Measurements from ENCODE around the gene HLCS. TPM values are rescaled to one million over a fixed set of nuclear protein-coding genes. Genes with fewer than 3 reads are reported as not detected.
A peak's percentile ranks its signal among the peaks of the same experiment; 100 is the strongest.
"Not testable (repeated sequence)": the region's sequence is repeated elsewhere in the genome, so short reads cannot be mapped to it uniquely, and the experiment has no call there.

Gene HLCS
- total RNA-seq, 1 donor from 2014 or later, result 25.0 TPM

DNA sequence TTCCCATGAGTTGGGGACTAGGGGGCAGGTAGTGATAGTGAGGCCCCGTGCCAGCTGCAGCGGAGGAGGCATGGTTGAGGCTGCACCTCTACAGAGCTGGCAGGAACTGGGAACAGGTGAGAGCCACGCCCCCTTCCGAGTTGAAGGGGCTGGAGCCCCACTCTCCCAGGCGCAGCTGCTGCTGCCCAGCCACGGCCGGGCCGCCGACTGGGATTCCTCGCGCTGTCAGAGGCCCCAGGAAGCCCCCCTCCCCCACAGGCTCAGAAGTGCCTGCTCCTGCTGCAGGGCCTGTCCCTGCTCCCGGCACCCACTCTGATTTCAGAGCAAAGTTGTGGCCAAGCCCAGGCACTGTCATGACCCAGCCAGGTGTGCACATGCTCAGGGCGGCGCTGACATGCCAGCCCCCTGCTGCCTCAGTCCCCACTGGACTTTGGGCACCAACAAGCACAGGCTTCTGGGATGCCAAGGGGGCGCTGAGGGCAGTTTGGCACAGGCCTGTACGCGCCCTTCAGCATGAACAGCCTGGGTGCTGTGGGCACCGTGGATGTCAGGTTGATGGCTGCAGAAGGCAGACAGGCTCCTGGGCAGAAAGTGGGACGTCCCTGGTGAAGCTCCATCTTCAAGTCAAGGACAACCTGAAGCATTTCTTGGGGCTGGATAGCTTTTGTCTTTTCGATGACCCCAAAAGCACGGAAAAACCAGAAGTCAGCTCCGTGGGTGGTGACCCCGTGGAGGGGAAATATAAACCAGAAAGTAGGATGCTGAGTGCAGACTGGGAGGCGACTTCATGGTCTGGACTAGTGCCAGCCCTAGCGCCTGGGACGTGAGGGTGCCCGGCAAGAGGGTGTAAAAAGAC lies 146.1 kb downstream of the HLCS start:
- peaks cover 6% of the 10 kb centered on the region for H3K36me3 Mint-ChIP-seq
- peaks cover 15% of the 10 kb centered on the region for H3K4me1 Mint-ChIP-seq
- H3K4me3 Mint-ChIP-seq, result no peak overlapping the region
- H3K9me3 Mint-ChIP-seq, result peaks cover 4% of the 10 kb centered on the region
- H3K27me3 Mint-ChIP-seq (ENCODE audit: insufficient read depth, low read depth), result no peaks in the 10 kb centered on the region
- Histone ChIP-seq H4K20me1 (ENCODE audit: low read depth) (no peaks in the 10 kb centered on the region), H2AFZ (replicated peaks) (no peak overlapping the region), H3F3A (ENCODE audit: low read depth) (peaks cover 39% of the 10 kb centered on the region), H3K9me3 (ENCODE audit: low read depth) (no peaks in the 10 kb centered on the region), H3K36me3 (no peaks in the 10 kb centered on the region), H3K79me2 (ENCODE audit: low read depth) (no peaks in the 10 kb centered on the region), H3K4me2 (peak overlapping the region; percentile 67), H3K27me3 (no peaks in the 10 kb centered on the region), H3K9ac (no peak overlapping the region), H3K27ac (no peak overlapping the region), H3K4me3 (no peak overlapping the region), H3K4me1 (peaks cover 55% of the 10 kb centered on the region)
- peak; percentile 76 for DNase-seq (ENCODE audit: low spot score)
- peak overlapping the region; percentile 55 for H3K27ac Mint-ChIP-seq
- no peak for TF ChIP-seq EZH2 (IDR thresholded peaks at IDR 0.05)
- TF ChIP-seq EZH2phosphoT487 (IDR thresholded peaks at IDR 0.05), result no peak
- TF ChIP-seq, protein P1, sequence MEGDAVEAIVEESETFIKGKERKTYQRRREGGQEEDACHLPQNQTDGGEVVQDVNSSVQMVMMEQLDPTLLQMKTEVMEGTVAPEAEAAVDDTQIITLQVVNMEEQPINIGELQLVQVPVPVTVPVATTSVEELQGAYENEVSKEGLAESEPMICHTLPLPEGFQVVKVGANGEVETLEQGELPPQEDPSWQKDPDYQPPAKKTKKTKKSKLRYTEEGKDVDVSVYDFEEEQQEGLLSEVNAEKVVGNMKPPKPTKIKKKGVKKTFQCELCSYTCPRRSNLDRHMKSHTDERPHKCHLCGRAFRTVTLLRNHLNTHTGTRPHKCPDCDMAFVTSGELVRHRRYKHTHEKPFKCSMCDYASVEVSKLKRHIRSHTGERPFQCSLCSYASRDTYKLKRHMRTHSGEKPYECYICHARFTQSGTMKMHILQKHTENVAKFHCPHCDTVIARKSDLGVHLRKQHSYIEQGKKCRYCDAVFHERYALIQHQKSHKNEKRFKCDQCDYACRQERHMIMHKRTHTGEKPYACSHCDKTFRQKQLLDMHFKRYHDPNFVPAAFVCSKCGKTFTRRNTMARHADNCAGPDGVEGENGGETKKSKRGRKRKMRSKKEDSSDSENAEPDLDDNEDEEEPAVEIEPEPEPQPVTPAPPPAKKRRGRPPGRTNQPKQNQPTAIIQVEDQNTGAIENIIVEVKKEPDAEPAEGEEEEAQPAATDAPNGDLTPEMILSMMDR (IDR thresholded peaks at IDR 0.05), result no peak

DNA sequence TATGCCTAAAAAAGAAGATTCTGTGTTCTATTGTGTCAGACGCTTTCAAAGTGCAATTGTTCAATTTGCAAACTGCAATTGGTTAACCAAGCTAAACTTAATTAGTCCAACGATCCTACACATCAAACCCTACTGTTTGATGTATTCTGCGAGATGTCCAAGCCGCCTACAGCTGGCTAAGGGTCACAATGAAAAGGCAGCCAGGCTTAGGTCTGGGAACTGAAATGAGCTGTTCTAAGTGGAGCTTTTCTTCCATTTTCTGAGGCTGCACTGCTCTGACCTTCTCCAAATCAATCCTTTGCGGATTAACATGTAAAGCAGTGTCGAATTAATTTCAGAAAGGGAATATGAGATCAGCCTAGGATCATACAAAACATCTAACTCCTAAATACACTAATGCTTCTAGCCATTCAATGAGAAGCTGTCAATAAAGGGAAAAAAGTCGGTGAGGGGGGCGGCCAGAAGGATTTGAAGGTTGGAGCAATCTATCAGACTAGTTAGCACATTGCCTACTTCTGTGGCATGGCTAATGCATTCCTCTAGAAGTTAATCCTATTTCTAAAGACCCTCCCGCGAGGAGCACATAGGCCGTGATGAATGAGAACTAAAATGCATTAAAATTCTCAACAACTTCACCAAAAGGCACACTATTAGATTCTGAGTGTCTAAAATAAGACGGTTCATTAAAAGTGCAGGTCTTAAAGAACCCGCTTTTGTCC lies 148.6 kb downstream of the HLCS start:
- Histone ChIP-seq H3K27ac (peak overlapping the region; percentile 85), H3K4me1 (peaks cover 60% of the 10 kb centered on the region), H3K4me3 (peak overlapping the region; percentile 8), H3K9ac (no peak overlapping the region), H3K36me3 (no peaks in the 10 kb centered on the region), H3K79me2 (ENCODE audit: low read depth) (no peaks in the 10 kb centered on the region), H3K9me3 (ENCODE audit: low read depth) (no peaks in the 10 kb centered on the region), H3F3A (ENCODE audit: low read depth) (peaks cover 39% of the 10 kb centered on the region), H3K4me2 (peak overlapping the region; percentile 67), H3K27me3 (no peaks in the 10 kb centered on the region), H4K20me1 (ENCODE audit: low read depth) (no peaks in the 10 kb centered on the region), H2AFZ (replicated peaks) (no peak overlapping the region)
- DNase-seq (ENCODE audit: low spot score), result peak; percentile 68
- no peak for TF ChIP-seq EZH2phosphoT487 (IDR thresholded peaks at IDR 0.05)
- no peak for TF ChIP-seq EZH2 (IDR thresholded peaks at IDR 0.05)
- TF ChIP-seq, protein P1 (IDR thresholded peaks at IDR 0.05), result no peak
- no peaks in the 10 kb centered on the region for H3K36me3 Mint-ChIP-seq
- H3K9me3 Mint-ChIP-seq, result no peaks in the 10 kb centered on the region
- no peak overlapping the region for H3K4me3 Mint-ChIP-seq
- no peak overlapping the region for H3K27ac Mint-ChIP-seq
- H3K27me3 Mint-ChIP-seq (ENCODE audit: insufficient read depth, low read depth), result peaks cover 3% of the 10 kb centered on the region
- peaks cover 22% of the 10 kb centered on the region for H3K4me1 Mint-ChIP-seq

DNA sequence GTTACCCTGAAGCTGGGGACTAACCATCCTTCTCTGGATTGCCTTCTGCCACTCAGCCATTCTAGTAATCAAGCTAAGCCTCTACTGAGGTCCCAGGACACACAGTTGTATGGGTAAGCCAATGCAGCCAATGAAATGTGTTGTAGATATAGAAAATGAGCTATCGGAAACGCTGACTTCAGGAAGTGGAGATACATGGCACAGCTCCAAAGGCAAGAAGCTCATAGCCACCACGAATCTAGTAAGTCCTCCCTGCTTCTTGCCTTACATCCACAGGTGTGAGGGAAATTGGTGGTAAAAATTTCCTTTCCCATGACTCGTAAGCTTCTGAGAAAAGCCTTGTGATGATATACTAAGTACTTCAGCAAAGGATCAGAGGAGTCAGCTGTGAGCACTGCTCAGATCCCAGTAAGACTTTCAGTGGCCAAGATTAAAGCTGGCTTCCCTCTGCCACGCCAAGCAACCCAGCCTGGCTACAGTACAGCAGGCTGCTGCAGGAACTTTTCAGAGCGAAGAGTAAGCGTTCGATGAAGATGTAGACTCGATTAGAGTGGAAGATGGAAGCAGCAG lies 149.8 kb downstream of the HLCS start:
- Histone ChIP-seq H3K36me3 (no peaks in the 10 kb centered on the region), H3K27ac (peak overlapping the region; percentile 85), H3K79me2 (ENCODE audit: low read depth) (no peaks in the 10 kb centered on the region), H3K9ac (no peak overlapping the region), H3K27me3 (no peaks in the 10 kb centered on the region), H3K4me2 (peak overlapping the region; percentile 67), H3K4me1 (peaks cover 59% of the 10 kb centered on the region), H3K4me3 (no peak overlapping the region), H2AFZ (replicated peaks) (no peak overlapping the region), H3F3A (ENCODE audit: low read depth) (peaks cover 36% of the 10 kb centered on the region), H4K20me1 (ENCODE audit: low read depth) (no peaks in the 10 kb centered on the region), H3K9me3 (ENCODE audit: low read depth) (no peaks in the 10 kb centered on the region)
- H3K27me3 Mint-ChIP-seq (ENCODE audit: insufficient read depth, low read depth), result peaks cover 3% of the 10 kb centered on the region
- peaks cover 21% of the 10 kb centered on the region for H3K4me1 Mint-ChIP-seq
- no peaks in the 10 kb centered on the region for H3K36me3 Mint-ChIP-seq
- H3K27ac Mint-ChIP-seq, result no peak overlapping the region
- H3K4me3 Mint-ChIP-seq, result peak overlapping the region; percentile 13
- no peak for TF ChIP-seq EZH2phosphoT487 (IDR thresholded peaks at IDR 0.05)
- no peak for TF ChIP-seq EZH2 (IDR thresholded peaks at IDR 0.05)
- TF ChIP-seq, protein P1 (IDR thresholded peaks at IDR 0.05), result no peak
- peak; percentile 33 for DNase-seq (ENCODE audit: low spot score)
- H3K9me3 Mint-ChIP-seq, result no peaks in the 10 kb centered on the region

DNA sequence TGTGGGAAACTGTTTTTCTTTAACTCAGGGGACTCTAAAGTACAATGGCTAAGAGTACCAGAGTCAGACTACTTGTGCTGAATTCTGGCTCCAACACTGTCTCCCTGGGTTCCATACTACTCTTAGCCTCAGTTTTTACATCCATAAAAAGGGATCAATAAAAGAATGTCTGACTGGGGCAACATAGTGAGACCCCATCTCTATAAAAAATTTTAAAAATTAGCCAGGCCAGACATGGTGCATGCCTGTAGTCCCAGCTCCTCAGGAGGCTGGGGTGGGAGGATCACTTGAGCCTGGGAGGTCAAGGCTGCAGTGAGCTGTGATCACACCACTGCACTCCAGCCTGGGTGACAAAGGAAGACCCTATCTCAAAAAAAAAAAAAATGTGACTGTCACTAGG lies 150.4 kb downstream of the HLCS start:
- H3K4me1 Mint-ChIP-seq, result peaks cover 14% of the 10 kb centered on the region

More for the DNA sequence above, 150.4 kb downstream of the HLCS start:
- H3K36me3 Mint-ChIP-seq; H3K27me3 ChIP-seq; H3K9me3 Mint-ChIP-seq; H3K27me3 Mint-ChIP-seq (ENCODE audit: insufficient read depth, low read depth); H2AFZ ChIP-seq (replicated peaks); DNase-seq (ENCODE audit: low spot score); H3K4me3 Mint-ChIP-seq; H4K20me1 ChIP-seq (ENCODE audit: low read depth); H3K9ac ChIP-seq; H3K27ac ChIP-seq; H3K4me2 ChIP-seq; H3K36me3 ChIP-seq; H3K4me3 ChIP-seq; H3K9me3 ChIP-seq (ENCODE audit: low read depth); H3K79me2 ChIP-seq (ENCODE audit: low read depth); H3K27ac Mint-ChIP-seq: not testable (repeated sequence)
- Histone ChIP-seq H3K4me1 (peaks cover 54% of the 10 kb centered on the region), H3F3A (ENCODE audit: low read depth) (peaks cover 29% of the 10 kb centered on the region)
